ENCODE data around the gene PIP5K1B. TPM values are rescaled to one million over a fixed set of nuclear protein-coding genes. Genes with fewer than 3 reads are reported as not detected.

The PIP5K1B gene
- polyA plus RNA-seq, 1 donor (not counting 4 experiments of a cell fraction or from before 2014, with no cell fraction given) = not detected

DNA sequence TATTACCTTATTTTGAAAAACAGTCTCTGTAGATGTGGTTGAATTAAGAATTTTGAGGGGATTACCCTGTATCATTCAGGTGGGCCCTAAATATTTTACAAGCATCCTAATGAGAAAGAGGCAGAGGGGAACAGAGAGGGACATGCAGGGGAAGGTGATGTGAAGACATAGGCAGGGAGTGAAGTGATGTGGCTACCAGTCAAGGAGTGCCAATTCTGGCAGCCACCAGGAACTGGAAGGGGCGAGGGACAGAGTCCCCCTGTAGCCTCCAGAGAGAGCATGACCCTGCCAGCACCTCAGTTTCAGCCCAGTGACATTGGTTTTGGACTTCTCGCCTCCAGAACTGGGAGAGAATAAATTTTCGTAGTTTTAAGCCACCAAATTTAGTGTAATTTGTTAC is 44.1 kb downstream of the PIP5K1B start:
- H3K79me2 ChIP-seq (ENCODE audit: control insufficient read depth, insufficient read depth, low read length) = no peaks in the 10 kb centered on the region
- no peak overlapping the region for H3K4me3 ChIP-seq (ENCODE audit: control insufficient read depth in 2 of 3, extremely low read depth in 1 of 3, insufficient read depth in 2 of 3, low read depth in 1 of 3, low read length in 3 of 3)
- no peaks in the 10 kb centered on the region for H3K27me3 ChIP-seq (ENCODE audit: control insufficient read depth, extremely low read depth, insufficient read depth, low read length)
- no peaks in the 10 kb centered on the region for H3K36me3 ChIP-seq (ENCODE audit: control insufficient read depth in 2 of 2, extremely low read depth in 1 of 2, insufficient read depth in 2 of 2, low read length in 2 of 2)
- DNase-seq (ENCODE audit: low read depth, low spot score) (no peak), FAIRE-seq (no peak)
- H3K4me1 ChIP-seq (ENCODE audit: control insufficient read depth, extremely low read depth, insufficient read depth, low read length) = peaks cover 4% of the 10 kb centered on the region
- H3K9me3 ChIP-seq (ENCODE audit: control insufficient read depth, low read depth, low read length) = no peaks in the 10 kb centered on the region
- H3K9me1 ChIP-seq (ENCODE audit: control insufficient read depth, extremely low read depth, insufficient read depth, low read length) = no peaks in the 10 kb centered on the region
- H3K9ac ChIP-seq (ENCODE audit: control insufficient read depth, extremely low read depth, insufficient read depth, low read length) = no peak overlapping the region
- TF ChIP-seq, protein P1, sequence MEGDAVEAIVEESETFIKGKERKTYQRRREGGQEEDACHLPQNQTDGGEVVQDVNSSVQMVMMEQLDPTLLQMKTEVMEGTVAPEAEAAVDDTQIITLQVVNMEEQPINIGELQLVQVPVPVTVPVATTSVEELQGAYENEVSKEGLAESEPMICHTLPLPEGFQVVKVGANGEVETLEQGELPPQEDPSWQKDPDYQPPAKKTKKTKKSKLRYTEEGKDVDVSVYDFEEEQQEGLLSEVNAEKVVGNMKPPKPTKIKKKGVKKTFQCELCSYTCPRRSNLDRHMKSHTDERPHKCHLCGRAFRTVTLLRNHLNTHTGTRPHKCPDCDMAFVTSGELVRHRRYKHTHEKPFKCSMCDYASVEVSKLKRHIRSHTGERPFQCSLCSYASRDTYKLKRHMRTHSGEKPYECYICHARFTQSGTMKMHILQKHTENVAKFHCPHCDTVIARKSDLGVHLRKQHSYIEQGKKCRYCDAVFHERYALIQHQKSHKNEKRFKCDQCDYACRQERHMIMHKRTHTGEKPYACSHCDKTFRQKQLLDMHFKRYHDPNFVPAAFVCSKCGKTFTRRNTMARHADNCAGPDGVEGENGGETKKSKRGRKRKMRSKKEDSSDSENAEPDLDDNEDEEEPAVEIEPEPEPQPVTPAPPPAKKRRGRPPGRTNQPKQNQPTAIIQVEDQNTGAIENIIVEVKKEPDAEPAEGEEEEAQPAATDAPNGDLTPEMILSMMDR (optimal IDR thresholded peaks at IDR 0.05 in 1 of 3, IDR thresholded peaks at IDR 0.05 in 1 of 3, conservative IDR thresholded peaks at IDR 0.05 in 1 of 3; ENCODE audit: extremely low read depth in 1 of 3, insufficient read depth in 2 of 3, low read length in 3 of 3) = no peak
- no peak for TF ChIP-seq EZH2 (IDR thresholded peaks at IDR 0.05; ENCODE audit: low read length)
- no peak overlapping the region for H3K27ac ChIP-seq (ENCODE audit: control insufficient read depth, insufficient read depth, low read length)
- H2AFZ ChIP-seq (ENCODE audit: control insufficient read depth, low read length) = no peak overlapping the region
- H4K20me1 ChIP-seq (ENCODE audit: control insufficient read depth, extremely low read depth, insufficient read depth, low read length) = no peaks in the 10 kb centered on the region
- dilution Hi-C loops (cut with MboI; ENCODE audit: extremely low pct_ligation_motif_present, low sequenced_read_pairs) = no loop called here
- no peak overlapping the region for H3K4me2 ChIP-seq (ENCODE audit: control insufficient read depth, extremely low read depth, insufficient read depth, low read depth, low read length)

DNA sequence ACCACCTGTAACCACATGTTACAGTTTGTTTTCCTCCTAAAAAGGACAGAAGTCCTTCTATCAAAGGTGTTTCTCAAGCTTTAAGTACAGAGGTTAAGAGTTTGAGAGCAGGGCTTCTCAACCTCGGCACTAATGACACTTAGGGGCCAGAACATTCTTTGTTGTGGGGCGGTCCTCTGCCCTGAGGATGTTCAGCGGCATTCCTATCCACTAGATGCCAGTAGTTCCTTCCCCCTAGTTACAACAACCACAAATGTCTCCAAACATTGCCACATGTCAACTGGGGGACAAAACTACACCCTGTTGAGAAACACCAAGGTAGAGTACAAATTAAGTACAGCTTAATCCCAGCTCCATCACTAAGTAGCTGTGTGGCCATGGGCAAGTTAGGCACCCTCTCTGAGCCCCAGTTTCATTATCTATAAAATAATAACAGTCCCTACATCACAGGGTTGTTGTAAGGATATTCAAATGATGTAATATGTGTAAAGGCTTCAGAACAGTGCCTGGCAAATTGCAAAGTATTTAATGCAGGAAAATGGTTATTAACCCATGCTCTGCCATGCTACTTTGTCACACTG is 44.6 kb downstream of the PIP5K1B start:
- TF ChIP-seq, protein P1 (optimal IDR thresholded peaks at IDR 0.05 in 1 of 3, IDR thresholded peaks at IDR 0.05 in 1 of 3, conservative IDR thresholded peaks at IDR 0.05 in 1 of 3; ENCODE audit: extremely low read depth in 1 of 3, insufficient read depth in 2 of 3, low read length in 3 of 3) = no peak
- no peak for TF ChIP-seq EZH2 (IDR thresholded peaks at IDR 0.05; ENCODE audit: low read length)
- no peak for FAIRE-seq
- Histone ChIP-seq H3K27me3 (ENCODE audit: control insufficient read depth, extremely low read depth, insufficient read depth, low read length) (no peaks in the 10 kb centered on the region), H3K9ac (ENCODE audit: control insufficient read depth, extremely low read depth, insufficient read depth, low read length) (no peak overlapping the region), H3K4me2 (ENCODE audit: control insufficient read depth, extremely low read depth, insufficient read depth, low read depth, low read length) (no peak overlapping the region), H4K20me1 (ENCODE audit: control insufficient read depth, extremely low read depth, insufficient read depth, low read length) (no peaks in the 10 kb centered on the region), H3K9me3 (ENCODE audit: control insufficient read depth, low read depth, low read length) (no peaks in the 10 kb centered on the region), H3K4me1 (ENCODE audit: control insufficient read depth, extremely low read depth, insufficient read depth, low read length) (peaks cover 4% of the 10 kb centered on the region), H3K9me1 (ENCODE audit: control insufficient read depth, extremely low read depth, insufficient read depth, low read length) (no peaks in the 10 kb centered on the region), H2AFZ (ENCODE audit: control insufficient read depth, low read length) (no peak overlapping the region), H3K79me2 (ENCODE audit: control insufficient read depth, insufficient read depth, low read length) (no peaks in the 10 kb centered on the region), H3K36me3 (ENCODE audit: control insufficient read depth in 2 of 2, extremely low read depth in 1 of 2, insufficient read depth in 2 of 2, low read length in 2 of 2) (no peaks in the 10 kb centered on the region), H3K27ac (ENCODE audit: control insufficient read depth, insufficient read depth, low read length) (no peak overlapping the region), H3K4me3 (ENCODE audit: control insufficient read depth in 2 of 3, extremely low read depth in 1 of 3, insufficient read depth in 2 of 3, low read depth in 1 of 3, low read length in 3 of 3) (no peak overlapping the region)
- dilution Hi-C loops (cut with MboI; ENCODE audit: extremely low pct_ligation_motif_present, low sequenced_read_pairs) = no loop called here
- DNase-seq (ENCODE audit: low read depth, low spot score) = no peak
